Mesodermal cell (in vitro differentiated cells): ENCODE data around the gene KRTAP6-2.

ENCODE experiments used
- H3K27ac ChIP-seq: 2 replicates; pipeline ENCODE4 v1.7.0; 2013; ENCODE audit warnings: mild to moderate bottlenecking, low read depth, low read length, moderate library complexity; ENCODE audit not compliant: severe bottlenecking
- H3K36me3 ChIP-seq: 2 replicates; pipeline ENCODE4 v1.7.1; 2013; ENCODE audit warnings: mild to moderate bottlenecking, low read length, moderate library complexity; ENCODE audit not compliant: control insufficient read depth, insufficient read depth
- H3K4me1 ChIP-seq: one replicate; pipeline ENCODE4 v1.7.1; 2013; ENCODE audit warnings: mild to moderate bottlenecking, low read length; ENCODE audit not compliant: insufficient read depth, control insufficient read depth, poor library complexity, severe bottlenecking
- H3K4me3 ChIP-seq: 2 replicates; pipeline ENCODE4 v1.7.0; 2013; ENCODE audit warnings: low read length, control low read depth, mild to moderate bottlenecking; ENCODE audit not compliant: insufficient read depth, poor library complexity, severe bottlenecking; ENCODE audit errors: extremely low read depth
- H3K9me3 ChIP-seq: 2 replicates; pipeline ENCODE4 v1.7.1; 2013; ENCODE audit warnings: mild to moderate bottlenecking, low read length, moderate library complexity; ENCODE audit not compliant: control insufficient read depth
- WGBS, 2 experiments: methylation state at CpG; one replicate each; pipeline ENCODE4 v1.1.5; 2013; ENCODE audit warnings: missing lambda C conversion rate in 2 of 2; ENCODE audit not compliant: insufficient coverage in 2 of 2; 5-methylcytosine and 5-hydroxymethylcytosine counted together

The KRTAP6-2 gene

DNA sequence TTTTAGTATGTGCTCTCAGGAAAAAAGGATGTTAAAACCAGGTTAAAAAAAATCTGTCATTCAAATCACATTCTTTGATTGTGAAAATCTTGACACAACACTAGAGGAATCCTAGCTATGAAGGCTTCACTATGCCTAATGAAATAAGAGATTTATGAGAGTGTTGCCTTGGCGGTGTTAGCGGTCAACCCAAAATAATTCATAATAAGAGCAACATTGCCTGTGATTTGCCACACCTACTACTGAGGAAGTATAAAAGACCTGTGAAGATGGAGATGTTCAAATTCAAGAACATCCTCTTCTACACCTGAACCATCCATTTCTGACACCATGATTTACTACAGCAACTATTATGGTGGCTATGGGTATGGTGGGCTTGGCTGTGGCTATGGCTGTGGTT, 17.4 kb upstream of the KRTAP6-2 start, which contains the start of gene KRTAP20-1:
KRTAP20-1 (plus strand) TSS at position 301 of the 400 bp plus-strand sequence; CDS start at position 331, 30 bp downstream.
- H3K4me1 ChIP-seq = no peaks in the 10 kb centered on the region
- WGBS, 2 experiments = no CpG with 5 or more reads among the region's 2 CpGs
- H3K4me3 ChIP-seq = no peak within 1 kb of the TSS
- H3K27ac ChIP-seq = no peak within 1 kb of the TSS
- H3K36me3 ChIP-seq = no peaks in the 10 kb centered on the region
- H3K9me3 ChIP-seq = no peaks in the 10 kb centered on the region

DNA sequence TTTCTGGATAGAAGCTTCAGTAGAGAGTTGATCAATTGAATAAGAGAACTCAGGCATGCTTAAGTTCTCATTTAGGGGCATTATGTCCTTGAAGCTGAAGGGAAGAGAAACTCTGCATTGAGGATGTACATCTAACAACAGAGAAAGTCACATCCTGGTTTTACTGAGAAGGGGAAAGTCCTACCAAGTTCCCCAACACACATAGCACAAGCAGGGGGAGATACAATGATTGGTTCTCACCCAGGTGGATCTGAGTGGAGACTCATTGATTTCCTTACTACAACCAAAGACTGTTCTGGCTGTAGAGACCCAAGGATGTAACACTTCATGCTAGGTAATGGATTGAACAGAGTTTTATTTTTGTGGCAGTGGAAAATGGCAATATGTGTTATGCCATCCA, 16.5 kb upstream of the KRTAP6-2 start:
- Histone ChIP-seq H3K4me3 (no peak overlapping the region), H3K9me3 (no peaks in the 10 kb centered on the region), H3K36me3 (no peaks in the 10 kb centered on the region), H3K27ac (no peak overlapping the region), H3K4me1 (no peaks in the 10 kb centered on the region)

DNA sequence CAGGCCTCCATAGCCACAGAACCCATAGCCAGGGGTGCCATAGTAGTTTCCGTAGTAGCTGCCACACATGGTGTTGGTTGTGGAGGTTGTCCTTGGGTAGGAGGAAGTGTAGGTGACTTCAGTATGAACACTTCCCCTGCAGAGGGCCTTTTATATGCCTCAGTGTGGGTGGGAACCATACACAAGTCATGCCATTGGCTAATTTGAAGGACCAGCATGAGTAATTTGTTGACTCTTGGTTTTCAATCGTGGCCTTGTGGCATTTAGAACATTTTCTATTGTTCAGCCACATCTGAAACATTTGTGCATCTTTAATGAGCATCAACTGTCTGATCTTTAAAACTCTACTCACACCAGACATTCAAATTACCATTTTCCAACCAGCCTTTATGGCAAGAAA, 15.1 kb upstream of the KRTAP6-2 start, which contains the start of gene KRTAP6-1:
KRTAP6-1 (minus strand) TSS at position 95 of the 400 bp plus-strand sequence; CDS start at position 69, 26 bp downstream.
- Histone ChIP-seq H3K4me1 (no peaks in the 10 kb centered on the region), H3K36me3 (no peaks in the 10 kb centered on the region), H3K9me3 (no peaks in the 10 kb centered on the region), H3K27ac (no peak within 1 kb of the TSS), H3K4me3 (no peak within 1 kb of the TSS)
- 86 to 94% methylated on average over 1 to 2 of the region's 2 CpGs for WGBS, 2 experiments

DNA sequence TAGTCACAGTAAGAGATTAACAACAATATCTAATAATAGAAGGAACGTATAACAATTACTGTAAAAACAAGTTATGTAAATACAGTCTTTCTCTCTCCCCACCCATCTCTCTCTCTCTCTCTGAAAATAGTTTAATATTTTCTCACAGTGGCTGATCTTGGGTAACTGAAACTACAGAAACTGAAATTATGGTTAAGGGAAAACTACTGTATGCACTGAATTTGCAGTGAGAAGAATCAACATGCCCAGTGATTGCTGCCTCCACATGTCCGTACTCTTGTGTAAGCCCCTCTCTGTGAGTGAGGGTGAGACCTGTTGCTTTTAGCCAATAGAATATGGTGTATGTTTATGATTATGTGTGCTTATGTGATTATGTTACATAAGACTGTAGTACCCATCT, 13.4 kb upstream of the KRTAP6-2 start:
- no peak overlapping the region for H3K27ac ChIP-seq
- H3K36me3 ChIP-seq = no peaks in the 10 kb centered on the region
- no peaks in the 10 kb centered on the region for H3K4me1 ChIP-seq
- WGBS, 2 experiments = 88 to 89% methylated on average over 1 of the region's 2 CpGs
- H3K9me3 ChIP-seq = no peaks in the 10 kb centered on the region
- no peak overlapping the region for H3K4me3 ChIP-seq

DNA sequence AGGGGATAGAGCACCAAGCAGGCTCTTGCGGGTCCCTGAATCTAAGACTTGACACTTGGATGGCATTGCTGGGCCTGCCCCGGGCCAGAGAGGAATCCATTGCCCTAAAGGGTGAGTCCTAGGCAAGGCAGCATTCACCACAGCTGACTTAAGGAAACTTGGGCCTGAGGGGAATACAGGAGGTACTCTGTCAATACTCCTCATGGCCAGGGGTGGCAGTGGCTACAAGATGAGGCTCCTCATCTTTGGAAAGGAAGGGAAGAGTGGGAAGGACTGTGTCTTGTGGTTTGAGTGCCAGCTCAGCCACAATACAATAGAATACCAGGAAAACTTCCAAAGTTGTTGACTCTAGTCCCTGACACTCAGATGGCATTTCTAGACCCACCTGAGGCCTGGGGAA, 7.3 kb upstream of the KRTAP6-2 start:
- Histone ChIP-seq H3K27ac (no peak overlapping the region), H3K4me1 (no peaks in the 10 kb centered on the region), H3K4me3 (no peak overlapping the region), H3K36me3 (no peaks in the 10 kb centered on the region), H3K9me3 (no peaks in the 10 kb centered on the region)
- WGBS, 2 experiments = 69 to 87% methylated on average over 2 of the region's 2 CpGs

DNA sequence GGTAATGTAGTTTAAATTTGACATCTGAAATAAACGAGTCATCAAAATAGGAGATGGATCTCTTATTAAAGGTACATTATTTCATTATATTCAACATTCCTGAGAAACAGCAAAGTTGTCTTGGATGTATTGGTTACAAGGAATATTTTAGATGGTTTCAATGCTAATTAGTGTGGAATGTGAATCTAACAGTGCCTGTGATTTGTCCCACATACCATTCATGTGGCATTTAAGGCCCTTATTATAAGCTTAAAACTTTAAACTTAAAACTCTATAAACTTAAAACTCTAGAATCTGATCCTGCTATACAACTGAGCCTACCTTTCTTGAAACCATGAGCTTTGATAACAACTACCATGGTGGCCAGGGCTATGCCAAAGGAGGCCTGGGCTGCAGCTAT, 2.1 kb upstream of the KRTAP6-2 start, which contains the start of gene KRTAP22-1:
KRTAP22-1 (plus strand) TSS at position 301 of the 400 bp plus-strand sequence.
- WGBS, 2 experiments = no CpG with 5 or more reads among the region's 1 CpG

DNA sequence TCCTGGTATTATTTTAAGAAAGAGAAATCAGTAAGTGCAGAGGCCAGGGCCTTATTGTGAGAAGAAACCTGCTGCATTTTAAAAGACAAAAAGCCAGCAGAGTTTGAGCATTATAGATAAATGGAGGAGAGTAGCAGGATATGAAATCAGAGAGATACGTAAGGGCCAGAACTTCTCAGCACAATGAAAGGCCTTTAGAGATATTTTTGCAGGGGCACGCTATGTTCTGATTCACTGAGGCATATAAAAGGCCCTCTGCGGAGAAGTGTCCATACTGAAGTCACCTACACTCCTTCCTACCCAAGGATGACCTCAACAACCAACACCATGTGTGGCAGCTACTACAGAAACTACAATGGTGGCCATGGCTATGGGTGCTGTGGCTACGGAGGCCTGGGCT, 6.6 kb downstream of the KRTAP6-2 start, which contains the start of gene KRTAP6-3:
KRTAP6-3 (plus strand) TSS at position 301 of the 400 bp plus-strand sequence; CDS start at position 307, 6 bp downstream.
- Histone ChIP-seq H3K9me3 (no peaks in the 10 kb centered on the region), H3K36me3 (no peaks in the 10 kb centered on the region), H3K4me1 (no peaks in the 10 kb centered on the region), H3K4me3 (no peak within 1 kb of the TSS), H3K27ac (no peak within 1 kb of the TSS)
- 77 to 86% methylated on average over 2 to 3 of the region's 4 CpGs for whole genome bisulfite sequencing, 2 experiments

More for the DNA sequence above, 2.1 kb upstream of the KRTAP6-2 start, which contains the start of gene KRTAP22-1:
- no peak within 1 kb of the TSS for H3K27ac ChIP-seq
- no peaks in the 10 kb centered on the region for H3K36me3 ChIP-seq
- no peaks in the 10 kb centered on the region for H3K4me1 ChIP-seq
- no peak within 1 kb of the TSS for H3K4me3 ChIP-seq
- no peaks in the 10 kb centered on the region for H3K9me3 ChIP-seq

DNA sequence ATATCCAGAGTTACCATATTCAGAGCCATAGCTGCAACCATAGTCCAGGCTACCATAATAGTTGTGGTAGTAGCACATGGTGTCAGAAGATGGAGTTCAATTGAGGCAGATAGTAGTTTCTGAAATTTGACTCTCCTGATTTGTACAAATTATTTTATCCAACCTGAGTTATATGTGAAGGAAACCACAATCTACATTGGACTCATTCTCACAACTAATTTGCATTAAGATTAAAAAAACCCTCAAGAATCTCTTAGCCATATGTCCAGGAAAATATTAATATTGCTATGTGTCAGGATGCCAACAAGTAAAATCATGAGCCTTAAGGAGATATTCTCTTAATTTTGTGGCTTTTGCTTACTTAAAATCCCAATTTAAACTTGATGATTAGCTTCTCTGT, 8.4 kb downstream of the KRTAP6-2 start, which contains the start of gene KRTAP22-2:
KRTAP22-2 (minus strand) TSS at position 101 of the 400 bp plus-strand sequence.
- H3K4me1 ChIP-seq = no peaks in the 10 kb centered on the region
- no peaks in the 10 kb centered on the region for H3K9me3 ChIP-seq
- H3K36me3 ChIP-seq = no peaks in the 10 kb centered on the region
- H3K4me3 ChIP-seq = no peak within 1 kb of the TSS
- no peak within 1 kb of the TSS for H3K27ac ChIP-seq

DNA sequence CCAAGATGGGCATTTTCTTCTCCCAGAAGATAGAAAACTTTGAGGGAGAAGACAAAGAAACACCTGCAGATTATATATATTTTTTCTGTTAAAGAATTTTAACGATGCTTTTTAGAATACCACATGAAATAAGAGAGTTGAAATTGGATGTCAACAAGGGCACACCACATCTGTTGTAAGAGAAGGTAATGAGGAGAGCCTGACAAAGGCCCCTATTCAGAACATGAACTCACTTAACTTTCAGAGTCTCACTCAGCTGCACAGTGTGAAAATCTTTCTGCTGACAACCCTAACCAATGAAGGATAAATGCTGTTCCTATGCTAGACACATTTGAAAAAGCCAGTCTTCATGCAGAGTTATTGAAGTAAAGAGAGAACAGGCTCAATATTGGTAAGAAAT, 15.8 kb downstream of the KRTAP6-2 start:
- no peaks in the 10 kb centered on the region for H3K4me1 ChIP-seq
- H3K27ac ChIP-seq = no peak overlapping the region
- H3K36me3 ChIP-seq = no peaks in the 10 kb centered on the region
- no peaks in the 10 kb centered on the region for H3K9me3 ChIP-seq
- WGBS, 2 experiments = no CpG with 5 or more reads among the region's 1 CpG
- no peak overlapping the region for H3K4me3 ChIP-seq

DNA sequence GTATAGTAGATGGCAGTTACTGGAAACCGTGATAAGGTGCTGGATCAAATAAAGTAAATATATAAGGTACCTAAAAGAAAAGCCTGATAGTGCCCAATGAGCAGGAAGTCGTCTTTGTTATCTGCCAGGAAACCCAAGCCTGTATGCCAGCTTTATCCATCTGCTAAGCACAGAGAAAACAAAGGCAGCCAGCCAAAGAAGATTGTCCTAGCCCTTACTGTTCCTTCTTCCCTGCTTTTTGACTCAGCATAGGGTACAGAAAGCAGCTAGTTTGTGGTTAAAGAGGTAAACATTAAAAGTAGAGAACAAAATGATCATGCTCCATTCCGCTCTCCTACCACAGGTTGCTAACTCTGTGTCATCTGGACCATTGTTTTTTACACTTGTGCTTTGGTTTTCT, 18.6 kb downstream of the KRTAP6-2 start:
- 72% methylated on average over 2 of the region's 3 CpGs; no CpG with 5 or more reads in 1 of the 2 experiments for WGBS, 2 experiments
- no peak overlapping the region for H3K27ac ChIP-seq

DNA sequence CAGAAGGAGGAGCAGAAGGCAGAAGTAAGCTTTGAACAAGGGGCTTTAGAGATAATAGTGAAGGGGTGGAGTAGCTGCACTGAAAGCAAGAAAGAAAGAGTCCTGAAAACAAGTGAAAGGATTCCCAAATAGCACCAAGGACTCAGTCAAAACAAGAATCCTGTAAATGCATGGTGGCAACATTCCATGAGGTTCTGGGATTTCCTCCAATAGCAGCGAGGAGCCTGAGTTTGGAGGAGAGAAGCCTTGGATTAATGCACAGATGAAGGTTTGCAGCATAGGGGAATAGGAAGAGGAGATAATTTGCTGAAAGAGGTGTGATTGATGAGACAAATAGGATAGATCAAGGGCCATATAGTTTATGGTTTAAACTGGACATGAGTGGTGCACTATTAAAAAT, 19.4 kb downstream of the KRTAP6-2 start:
- Histone ChIP-seq H3K4me3 (no peak overlapping the region), H3K36me3 (no peaks in the 10 kb centered on the region), H3K27ac (no peak overlapping the region), H3K9me3 (no peaks in the 10 kb centered on the region), H3K4me1 (no peaks in the 10 kb centered on the region)
- WGBS, 2 experiments = 67 to 69% methylated on average over 1 of the region's 1 CpG

More for the DNA sequence above, 18.6 kb downstream of the KRTAP6-2 start:
- no peaks in the 10 kb centered on the region for H3K4me1 ChIP-seq
- H3K9me3 ChIP-seq = no peaks in the 10 kb centered on the region
- H3K36me3 ChIP-seq = no peaks in the 10 kb centered on the region
- H3K4me3 ChIP-seq = no peak overlapping the region
